Liver (tissue), 9 donors: ENCODE results near the gene TMPRSS7. TPM values are rescaled to one million over a fixed set of nuclear protein-coding genes. Genes with fewer than 3 reads are reported as not detected.

Source experiments
- DNase-seq: peaks from one replicate; pipeline ENCODE4 v3.0.0-alpha.2; 2017; ENCODE audit warnings: low spot score
- H3K27ac ChIP-seq, 2 donors: one replicate each; pipeline ENCODE4 v1.7.0; 2013; ENCODE audit warnings: inconsistent platforms in 2 of 2, low read length in 2 of 2, control low read depth in 1 of 2, low read depth in 1 of 2, mild to moderate bottlenecking in 1 of 2
- H3K27me3 ChIP-seq, 4 donors: one replicate each; pipeline versions ENCODE4 v1.6.1 to v1.7.0; 2013; ENCODE audit warnings: low read length in 3 of 4, inconsistent platforms in 1 of 4, mild to moderate bottlenecking in 1 of 4, moderate library complexity in 1 of 4; ENCODE audit not compliant: control insufficient read depth in 4 of 4, insufficient read depth in 4 of 4
- H3K36me3 ChIP-seq, 4 donors: one replicate each; pipeline versions ENCODE4 v1.6.1 to v1.7.0; 2013; ENCODE audit warnings: low read length in 3 of 4, mild to moderate bottlenecking in 3 of 4, low read depth in 1 of 4, moderate library complexity in 1 of 4; ENCODE audit not compliant: control insufficient read depth in 4 of 4, insufficient read depth in 3 of 4
- H3K4me1 ChIP-seq, 4 donors: one replicate each; pipeline versions ENCODE4 v1.6.1 to v1.7.0; 2013; ENCODE audit warnings: low read length in 3 of 4, mild to moderate bottlenecking in 3 of 4, moderate library complexity in 1 of 4; ENCODE audit not compliant: control insufficient read depth in 4 of 4, insufficient read depth in 4 of 4
- H3K4me3 ChIP-seq, 3 donors: one replicate each; pipeline versions ENCODE4 v1.6.1 to v1.7.0; 2013; ENCODE audit warnings: low read length in 3 of 3, control low read depth in 1 of 3, low read depth in 1 of 3, mild to moderate bottlenecking in 1 of 3
- H3K9ac ChIP-seq, 2 donors: one replicate each; pipeline ENCODE4 v1.7.0; 2013; ENCODE audit warnings: low read length in 2 of 2, mild to moderate bottlenecking in 2 of 2, moderate library complexity in 2 of 2, control low read depth in 1 of 2, low read depth in 1 of 2
- H3K9me3 ChIP-seq, 4 donors: one replicate each; pipeline versions ENCODE4 v1.6.1 to v1.7.0; 2013; ENCODE audit warnings: low read length in 3 of 4; ENCODE audit not compliant: control insufficient read depth in 4 of 4
- CTCF ChIP-seq: fragments of 150-350 bp; IDR thresholded peaks from 2 replicates; pipeline ENCODE4 v1.5.1; 2017; ENCODE audit warnings: improper control_type of control experiment, low read depth, low read length; ENCODE audit not compliant: missing input control
- FOXA1 ChIP-seq: IDR thresholded peaks from 2 replicates; pipeline ENCODE4 v1.6.1; 2016; ENCODE audit warnings: antibody characterized with exemption
- FOXA2 ChIP-seq: IDR thresholded peaks from 2 replicates; pipeline ENCODE4 v1.6.1; 2016; ENCODE audit warnings: antibody characterized with exemption
- HNF4G ChIP-seq: IDR thresholded peaks from 2 replicates; pipeline ENCODE4 v1.6.1; 2016; ENCODE audit warnings: antibody characterized with exemption
- JUND ChIP-seq, 2 donors: IDR thresholded peaks; 2 replicates each; pipeline ENCODE4 v1.6.1; 2016; ENCODE audit warnings: antibody characterized with exemption in 2 of 2
- MAX ChIP-seq: IDR thresholded peaks from 2 replicates; pipeline ENCODE4 v1.6.1; 2016; ENCODE audit warnings: antibody characterized with exemption
- SP1 ChIP-seq: IDR thresholded peaks from 2 replicates; pipeline ENCODE4 v1.6.1; 2018; ENCODE audit warnings: antibody characterized with exemption, mild to moderate bottlenecking
- TAF1 ChIP-seq: conservative IDR thresholded peaks from 2 replicates; pipeline ENCODE4 v1.6.1; 2016; ENCODE audit warnings: antibody characterized with exemption, mild to moderate bottlenecking
- YY1 ChIP-seq: IDR thresholded peaks from 2 replicates; pipeline ENCODE4 v1.6.1; 2016; ENCODE audit warnings: antibody characterized with exemption, mild to moderate bottlenecking
- ZBTB33 ChIP-seq: IDR thresholded peaks from 2 replicates; pipeline ENCODE4 v1.6.1; 2016; ENCODE audit warnings: antibody characterized with exemption
- WGBS: extraction: QIAGEN DNeasy Blood & Tissue Kit; methylation state at CpG from one replicate; pipeline ENCODE4 v1.1.7; 2013; 5-methylcytosine and 5-hydroxymethylcytosine counted together
- polyA plus RNA-seq, 2 donors: library from polyadenylated mRNA; stranded (reverse) in 1 of 2; unstranded in 1 of 2; fragments of 200-250 nt in 1 of 2; fragments of >200 nt in 1 of 2; fragmentation: Nextera tagmentation in 1 of 2; extraction: Ambion mirVana in 1 of 2; gene quantifications; one replicate each; pipeline versions ENCODE4 v1.2.1 to v1.2.3, GENCODE V29; 2013 to 2015
- total RNA-seq, 2 donors: library from RNA; depleted of rRNA; stranded (reverse); fragments of >200 nt; gene quantifications; one replicate each; pipeline ENCODE4 v1.2.3, GENCODE V29; 2014
- donor health status: healthy.
- donor health status: healthy.
- donor health status: healthy.
- donor health status: healthy.
- donor health status: healthy.

Gene TMPRSS7
- total and polyA plus RNA-seq, 4 donors: not detected

GRCh38 chr3:112124907-112125607, 90.5 kb downstream of the TMPRSS7 start:
- H3K4me3 ChIP-seq: no peak overlapping the region
- DNase-seq: no peak

GRCh38 chr3:112126511-112126911, 92.0 kb downstream of the TMPRSS7 start:
- no peak overlapping the region for H3K4me3 ChIP-seq
- H3K9me3 ChIP-seq: no peaks in the 10 kb centered on the region
- peaks cover 0 to 4% (median 0%) of the 10 kb centered on the region in 4 donors for H3K4me1 ChIP-seq
- no peak for TF ChIP-seq YY1
- no peaks in the 10 kb centered on the region for H3K36me3 ChIP-seq
- no peak for DNase-seq
- peaks cover 0 to 2% (median under 1%) of the 10 kb centered on the region in 4 donors for H3K27me3 ChIP-seq
- WGBS: 81% methylated on average over 1 of the region's 1 CpG
- no peak overlapping the region for H3K27ac ChIP-seq
- H3K9ac ChIP-seq: no peak overlapping the region

More at GRCh38 chr3:112124907-112125607, 90.5 kb downstream of the TMPRSS7 start:
- Histone ChIP-seq H3K36me3 (no peaks in the 10 kb centered on the region), H3K4me1 (peaks cover 0 to 5% (median 0%) of the 10 kb centered on the region in 4 donors), H3K9me3 (no peaks in the 10 kb centered on the region), H3K27me3 (peaks cover 0 to 2% (median 0%) of the 10 kb centered on the region in 4 donors), H3K27ac (no peak overlapping the region), H3K9ac (no peak overlapping the region)
- TF ChIP-seq ZBTB33 (no peak), SP1 (no peak), YY1 (no peak), TAF1 (no peak), CTCF (no peak), JUND (IDR thresholded peaks at IDR 0.05) (no peak), MAX (no peak), HNF4G (no peak)
- 79% methylated on average over 5 of the region's 5 CpGs for WGBS

GRCh38 chr3:112127522-112128494, 93.3 kb downstream of the TMPRSS7 start:
- no peak for DNase-seq
- H3K4me1 ChIP-seq: no peaks in the 10 kb centered on the region
- no peak overlapping the region for H3K27ac ChIP-seq
- peaks cover 0 to 3% (median under 1%) of the 10 kb centered on the region in 4 donors for H3K27me3 ChIP-seq
- H3K9me3 ChIP-seq: no peaks in the 10 kb centered on the region
- H3K9ac ChIP-seq: no peak overlapping the region
- TF ChIP-seq FOXA1 (no peak), FOXA2 (no peak)
- 68% methylated on average over 10 of the region's 10 CpGs for WGBS
- no peaks in the 10 kb centered on the region for H3K36me3 ChIP-seq
- H3K4me3 ChIP-seq: no peak overlapping the region
